HUES64 (cell line): Measurements from ENCODE around the gene PDE6C. TPM values are rescaled to one million over a fixed set of nuclear protein-coding genes. Genes with fewer than 3 reads are reported as not detected.

Source experiments
- H3K27ac ChIP-seq: 2 replicates; pipeline ENCODE4 v1.7.0; 2013; ENCODE audit warnings: low read depth, low read length, inconsistent platforms
- H3K27me3 ChIP-seq: 2 replicates; pipeline ENCODE4 v1.6.1; 2013; ENCODE audit warnings: mild to moderate bottlenecking, low read length; ENCODE audit not compliant: insufficient read depth
- H3K36me3 ChIP-seq: 2 replicates; pipeline ENCODE4 v1.6.1; 2013; ENCODE audit warnings: mild to moderate bottlenecking, low read length; ENCODE audit not compliant: insufficient read depth
- H3K4me1 ChIP-seq: 2 replicates; pipeline ENCODE4 v1.6.1; 2013; ENCODE audit warnings: mild to moderate bottlenecking, low read length, moderate library complexity; ENCODE audit not compliant: insufficient read depth
- H3K4me3 ChIP-seq: 2 replicates; pipeline ENCODE4 v1.5.1; 2013; ENCODE audit warnings: mild to moderate bottlenecking, low read length, moderate library complexity
- H3K9ac ChIP-seq: 2 replicates; pipeline ENCODE4 v1.6.1; 2013; ENCODE audit warnings: mild to moderate bottlenecking, low read depth, low read length
- H3K9me3 ChIP-seq: 2 replicates; pipeline ENCODE4 v1.6.1; 2013; ENCODE audit warnings: low read depth, low read length; ENCODE audit not compliant: insufficient read depth
- WGBS: fragments of 150-250, 120-280 bp; methylation state at CpG from one replicate; pipeline ENCODE4 v1.1.7; 2013; ENCODE audit warnings: missing lambda C conversion rate; 5-methylcytosine and 5-hydroxymethylcytosine counted together
- polyA plus RNA-seq, 2 experiments: library from polyadenylated mRNA; stranded (reverse); fragments of 50-300 nt; gene quantifications; one replicate each; pipeline ENCODE4 v1.2.3, GENCODE V29; 2013

Gene PDE6C
- not detected for polyA plus RNA-seq (2013, experiment 1 of 2)
- polyA plus RNA-seq (2013, experiment 2 of 2): not detected

DNA sequence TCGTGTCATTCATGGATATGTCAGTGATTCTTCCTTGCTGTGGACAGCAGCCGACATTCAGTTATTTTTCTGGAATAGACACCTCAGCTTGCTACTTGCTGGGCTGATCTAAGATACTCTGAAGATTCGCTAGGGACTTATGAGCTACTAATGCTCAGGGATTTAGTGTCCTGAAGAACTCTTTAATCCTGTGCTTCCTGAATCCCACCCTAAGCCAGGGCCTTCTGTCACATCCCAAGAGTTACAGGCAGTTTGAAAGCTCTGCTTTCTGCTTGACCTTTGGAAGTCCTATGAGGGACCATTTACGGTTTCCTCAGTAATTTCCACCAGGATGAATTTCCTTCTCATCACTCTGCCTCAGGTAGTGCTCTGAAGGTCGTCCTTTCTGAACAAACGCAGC, at the start of gene PDE6C:
TSS of gene PDE6C (plus strand) at position 227 of the 400 bp plus-strand sequence. CDS start 189 bp downstream, outside the sequence.
- WGBS: 94% methylated on average over 6 of the region's 6 CpGs
- Histone ChIP-seq H3K9me3 (no peaks in the 10 kb centered on the region), H3K36me3 (no peaks in the 10 kb centered on the region), H3K27ac (no peak within 1 kb of the TSS), H3K27me3 (no peaks in the 10 kb centered on the region), H3K4me3 (no peak within 1 kb of the TSS), H3K9ac (no peak within 1 kb of the TSS), H3K4me1 (no peaks in the 10 kb centered on the region)

DNA sequence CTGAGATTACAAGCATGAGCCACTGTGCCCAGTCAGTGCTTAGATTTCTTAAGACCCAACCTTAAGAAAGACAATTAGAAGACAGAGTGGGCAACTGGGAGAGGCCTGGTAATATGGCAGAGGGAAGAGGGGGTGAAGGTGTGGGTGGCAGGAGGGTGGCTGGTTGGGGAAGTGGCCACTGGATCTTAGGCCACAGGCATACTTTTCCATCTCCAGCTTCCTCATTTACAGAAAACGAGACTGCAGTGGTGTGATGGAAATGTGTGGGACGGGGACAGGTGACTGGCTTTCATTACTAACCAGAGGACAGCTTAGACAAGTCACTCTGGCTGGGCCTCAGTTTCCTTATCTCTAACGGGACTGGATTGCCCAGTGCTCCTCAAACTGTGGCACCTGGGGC, 46.9 kb upstream of the PDE6C start:
- H3K27ac ChIP-seq: no peak overlapping the region
- no peaks in the 10 kb centered on the region; the same call in 1 of the 2 replicates for H3K4me1 ChIP-seq
- no peaks in the 10 kb centered on the region for H3K9me3 ChIP-seq
- no peak overlapping the region for H3K9ac ChIP-seq
- H3K36me3 ChIP-seq: no peaks in the 10 kb centered on the region
- H3K4me3 ChIP-seq: no peak overlapping the region
- H3K27me3 ChIP-seq: peaks cover 82% of the 10 kb centered on the region
- WGBS: 87% methylated on average over 3 of the region's 3 CpGs

DNA sequence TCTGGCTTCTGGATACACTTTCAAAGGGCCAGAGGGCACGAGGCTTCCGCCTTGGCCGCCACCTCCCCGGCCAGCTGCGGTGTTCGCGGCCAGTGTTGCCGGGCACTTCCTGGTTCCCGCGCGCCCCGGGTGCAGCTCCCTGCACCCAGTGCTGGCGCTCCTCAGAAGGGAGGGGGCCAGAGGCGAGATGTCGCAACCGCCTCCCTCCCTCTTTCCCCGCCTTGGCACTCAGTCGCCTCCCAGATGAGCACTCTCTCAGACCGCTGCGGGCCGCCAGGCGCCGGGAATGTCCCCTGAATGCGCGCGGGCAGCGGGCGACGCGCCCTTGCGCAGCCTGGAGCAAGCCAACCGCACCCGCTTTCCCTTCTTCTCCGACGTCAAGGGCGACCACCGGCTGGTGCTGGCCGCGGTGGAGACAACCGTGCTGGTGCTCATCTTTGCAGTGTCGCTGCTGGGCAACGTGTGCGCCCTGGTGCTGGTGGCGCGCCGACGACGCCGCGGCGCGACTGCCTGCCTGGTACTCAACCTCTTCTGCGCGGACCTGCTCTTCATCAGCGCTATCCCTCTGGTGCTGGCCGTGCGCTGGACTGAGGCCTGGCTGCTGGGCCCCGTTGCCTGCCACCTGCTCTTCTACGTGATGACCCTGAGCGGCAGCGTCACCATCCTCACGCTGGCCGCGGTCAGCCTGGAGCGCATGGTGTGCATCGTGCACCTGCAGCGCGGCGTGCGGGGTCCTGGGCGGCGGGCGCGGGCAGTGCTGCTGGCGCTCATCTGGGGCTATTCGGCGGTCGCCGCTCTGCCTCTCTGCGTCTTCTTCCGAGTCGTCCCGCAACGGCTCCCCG, 45.7 kb upstream of the PDE6C start, which contains the start of gene FFAR4:
TSS of gene FFAR4 (plus strand) at position 231 of the 842 bp plus-strand sequence. CDS start at position 287, 56 bp downstream.
- no peaks in the 10 kb centered on the region for H3K36me3 ChIP-seq
- H3K4me1 ChIP-seq: no peaks in the 10 kb centered on the region; the same call in 1 of the 2 replicates
- WGBS: under 1% methylated on average over 85 of the region's 85 CpGs
- no peak within 1 kb of the TSS for H3K27ac ChIP-seq
- H3K4me3 ChIP-seq: peak within 1 kb of the TSS; percentile 53
- peaks cover 90% of the 10 kb centered on the region for H3K27me3 ChIP-seq
- H3K9ac ChIP-seq: 0 out of 2 replicates have a peak within 1 kb of the TSS, but pooled peaks have one; percentile 18
- no peaks in the 10 kb centered on the region for H3K9me3 ChIP-seq

DNA sequence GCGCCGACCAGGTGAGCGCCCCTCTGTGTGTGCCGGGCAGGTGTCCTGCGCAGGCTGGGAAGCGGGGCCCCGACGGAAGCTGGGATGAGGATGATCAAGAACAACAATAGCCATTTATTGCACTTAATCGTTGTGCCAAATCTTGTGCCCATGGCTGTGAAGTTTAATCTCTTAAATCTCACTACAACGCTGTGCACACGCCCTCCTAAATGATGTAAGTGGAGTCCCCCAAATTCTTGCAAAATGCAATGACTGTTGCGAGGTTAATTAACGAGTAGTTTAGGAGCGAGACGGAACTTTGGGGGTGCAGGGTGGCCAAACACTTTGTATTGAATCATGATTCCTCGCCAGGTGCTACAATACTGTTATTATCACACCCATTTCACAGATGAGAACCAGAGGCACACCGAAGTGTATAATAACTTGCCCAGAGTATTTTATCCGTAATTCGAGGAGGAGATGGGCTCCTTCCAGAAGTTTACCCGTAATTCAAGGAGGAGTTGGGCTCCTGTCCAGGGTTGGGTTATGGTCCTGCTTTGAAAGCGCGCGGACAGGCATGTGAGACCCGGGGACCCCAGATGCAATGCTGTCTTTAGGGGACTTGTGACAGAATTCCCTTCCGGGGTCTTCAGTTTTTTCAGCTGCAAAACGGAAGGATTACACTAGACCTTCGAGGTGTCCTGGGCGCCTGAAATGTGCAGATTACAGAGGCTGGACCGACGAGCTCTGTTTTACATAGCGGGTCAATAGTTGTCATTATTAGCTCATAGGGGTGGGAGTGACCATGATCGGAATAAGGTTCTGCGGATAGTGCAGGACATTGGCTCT, 44.8 kb upstream of the PDE6C start:
- Histone ChIP-seq H3K9me3 (no peaks in the 10 kb centered on the region), H3K9ac (no peak overlapping the region), H3K27me3 (peaks cover 92% of the 10 kb centered on the region), H3K27ac (no peak overlapping the region), H3K4me1 (no peaks in the 10 kb centered on the region; the same call in 1 of the 2 replicates), H3K36me3 (no peaks in the 10 kb centered on the region), H3K4me3 (peak overlapping the region; percentile 53)
- 23% methylated on average over 33 of the region's 33 CpGs for WGBS

DNA sequence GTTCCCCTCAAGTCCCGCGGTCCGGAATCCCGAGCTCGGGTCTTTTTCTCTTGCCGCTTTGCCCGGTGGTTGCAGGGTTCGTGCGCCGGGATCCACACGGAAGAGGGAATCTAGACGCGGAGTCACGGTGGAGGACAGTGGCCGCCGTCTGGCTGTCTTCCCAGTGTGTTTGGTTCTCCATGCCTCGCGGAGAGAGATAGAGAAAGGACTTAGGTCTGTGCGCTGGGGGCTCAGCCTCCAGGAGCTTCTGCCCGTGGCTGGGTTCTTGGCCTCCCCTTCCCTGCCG, 44.3 kb upstream of the PDE6C start:
- 17% methylated on average over 21 of the region's 21 CpGs for WGBS
- Histone ChIP-seq H3K27me3 (peaks cover 93% of the 10 kb centered on the region), H3K36me3 (no peaks in the 10 kb centered on the region), H3K4me1 (no peaks in the 10 kb centered on the region; the same call in 1 of the 2 replicates), H3K9ac (no peak overlapping the region), H3K27ac (no peak overlapping the region), H3K9me3 (no peaks in the 10 kb centered on the region), H3K4me3 (peak overlapping the region; percentile 20)

DNA sequence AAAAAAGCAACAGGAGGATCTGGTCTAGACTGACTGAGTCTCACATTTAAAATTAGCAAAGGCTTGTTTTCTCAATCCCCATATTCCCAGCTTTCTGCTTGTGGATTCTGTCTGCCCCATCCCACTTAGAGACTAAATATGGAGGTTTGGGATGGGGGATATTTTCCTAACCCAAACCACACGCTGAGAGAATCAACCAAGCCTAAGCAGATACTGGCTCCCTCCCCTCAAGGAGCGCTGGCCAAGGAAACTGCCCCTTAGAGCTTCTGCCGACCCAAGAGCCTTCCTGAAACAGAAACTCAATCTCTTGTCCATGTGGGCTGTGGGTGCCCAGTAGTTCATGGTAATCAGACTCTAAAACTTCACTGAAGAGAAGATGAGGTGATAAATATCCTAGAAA, 42.0 kb upstream of the PDE6C start:
- no peak overlapping the region for H3K9ac ChIP-seq
- 30% methylated on average over 2 of the region's 3 CpGs for WGBS
- H3K4me3 ChIP-seq: no peak overlapping the region
- no peaks in the 10 kb centered on the region for H3K9me3 ChIP-seq
- H3K4me1 ChIP-seq: no peaks in the 10 kb centered on the region; the same call in 1 of the 2 replicates
- peaks cover 92% of the 10 kb centered on the region for H3K27me3 ChIP-seq
- no peak overlapping the region for H3K27ac ChIP-seq
- H3K36me3 ChIP-seq: no peaks in the 10 kb centered on the region

DNA sequence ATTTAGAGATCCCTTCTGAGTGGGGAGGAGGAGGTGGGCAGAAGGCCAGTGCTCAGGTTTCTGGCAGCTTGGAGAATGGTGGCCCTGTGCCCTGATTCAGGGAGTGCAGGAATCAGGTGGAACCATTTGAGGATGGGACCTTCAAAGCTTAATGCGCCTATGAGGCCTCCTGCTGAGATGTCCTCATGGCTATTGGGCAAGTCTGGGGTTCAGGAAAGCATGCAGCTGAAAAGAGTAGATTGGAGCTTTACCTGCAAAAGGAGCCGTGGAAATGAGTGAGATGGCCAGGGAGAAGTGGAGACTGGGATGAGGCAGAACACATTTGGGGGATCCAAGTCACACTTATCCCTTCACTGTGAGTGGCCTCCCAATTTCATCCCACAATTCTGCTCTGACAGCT, 39.7 kb upstream of the PDE6C start:
- H3K27me3 ChIP-seq: peaks cover 71% of the 10 kb centered on the region
- no peak overlapping the region for H3K9ac ChIP-seq
- H3K36me3 ChIP-seq: no peaks in the 10 kb centered on the region
- H3K4me1 ChIP-seq: no peaks in the 10 kb centered on the region; the same call in 1 of the 2 replicates
- WGBS: 93% methylated on average over 2 of the region's 2 CpGs
- H3K27ac ChIP-seq: no peak overlapping the region
- H3K9me3 ChIP-seq: no peaks in the 10 kb centered on the region
- no peak overlapping the region for H3K4me3 ChIP-seq

DNA sequence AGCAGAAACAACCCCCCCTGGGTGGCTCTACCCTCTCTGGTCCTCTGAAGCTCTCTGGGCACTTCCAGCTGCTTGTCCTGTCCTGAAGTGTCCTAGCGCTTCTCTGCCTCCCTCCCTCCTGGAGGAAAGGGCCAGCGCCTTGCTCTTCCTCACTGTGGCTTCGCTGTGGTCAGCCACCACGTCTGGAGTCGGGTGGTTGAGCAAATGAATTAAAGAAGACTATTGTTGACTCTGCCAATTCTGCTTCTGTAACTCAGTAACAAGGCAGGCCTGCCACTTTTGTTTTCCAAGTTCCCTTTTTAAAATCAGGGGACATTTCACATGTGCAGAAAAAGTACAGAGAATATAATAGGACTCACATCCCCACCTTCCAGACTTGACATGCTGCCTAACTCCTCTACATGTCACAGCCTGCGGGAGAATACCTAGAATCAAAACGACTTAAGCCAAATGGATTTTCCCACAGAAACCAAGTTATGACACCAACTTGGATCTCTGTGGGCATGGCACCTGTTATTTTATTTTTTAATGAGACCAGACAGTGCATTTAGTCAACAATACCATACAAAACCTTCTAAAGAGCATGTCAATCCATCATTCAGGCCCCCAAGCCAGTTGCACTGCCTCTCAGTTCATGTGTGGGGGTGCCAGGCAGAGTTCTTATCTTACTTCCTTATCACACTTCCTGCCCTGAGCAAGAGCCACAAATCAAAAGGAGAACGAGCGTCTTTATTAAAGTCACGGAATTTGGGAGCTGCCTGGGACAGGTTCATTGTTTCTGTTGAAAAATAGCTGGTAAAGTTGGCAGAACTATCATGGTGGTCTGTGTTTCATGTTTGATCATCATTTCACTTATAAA, 39.1 kb upstream of the PDE6C start:
- WGBS: 81% methylated on average over 10 of the region's 10 CpGs
- Histone ChIP-seq H3K9me3 (no peaks in the 10 kb centered on the region), H3K27me3 (peaks cover 64% of the 10 kb centered on the region)

DNA sequence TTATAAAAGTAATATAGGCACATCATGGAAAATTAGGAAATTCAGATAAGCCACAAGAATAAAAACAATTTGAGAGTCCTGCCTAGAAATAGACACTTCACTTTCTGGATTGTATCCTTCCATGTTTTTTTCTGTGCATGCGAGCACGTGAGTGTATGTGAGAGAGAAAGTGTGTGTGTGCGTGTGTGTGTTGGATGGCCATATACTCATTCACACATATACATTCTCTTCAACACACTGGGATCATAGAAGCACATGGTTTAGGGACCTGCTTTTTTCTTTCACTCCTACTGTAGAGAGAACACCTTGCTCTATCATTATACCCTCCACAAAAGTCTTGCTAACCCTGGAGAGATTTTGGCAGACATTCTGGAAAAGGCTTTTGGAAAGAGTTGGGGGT, 38.4 kb upstream of the PDE6C start:
- Histone ChIP-seq H3K27ac (no peak overlapping the region), H3K4me1 (no peaks in the 10 kb centered on the region; the same call in 1 of the 2 replicates), H3K9me3 (no peaks in the 10 kb centered on the region), H3K4me3 (no peak overlapping the region), H3K9ac (no peak overlapping the region), H3K36me3 (no peaks in the 10 kb centered on the region), H3K27me3 (peaks cover 58% of the 10 kb centered on the region)
- WGBS: no CpG with 5 or more reads among the region's 3 CpGs

More for the DNA sequence above, 39.1 kb upstream of the PDE6C start:
- no peaks in the 10 kb centered on the region; the same call in 1 of the 2 replicates for H3K4me1 ChIP-seq
- H3K9ac ChIP-seq: no peak overlapping the region
- no peak overlapping the region for H3K27ac ChIP-seq
- no peaks in the 10 kb centered on the region for H3K36me3 ChIP-seq
- no peak overlapping the region for H3K4me3 ChIP-seq

DNA sequence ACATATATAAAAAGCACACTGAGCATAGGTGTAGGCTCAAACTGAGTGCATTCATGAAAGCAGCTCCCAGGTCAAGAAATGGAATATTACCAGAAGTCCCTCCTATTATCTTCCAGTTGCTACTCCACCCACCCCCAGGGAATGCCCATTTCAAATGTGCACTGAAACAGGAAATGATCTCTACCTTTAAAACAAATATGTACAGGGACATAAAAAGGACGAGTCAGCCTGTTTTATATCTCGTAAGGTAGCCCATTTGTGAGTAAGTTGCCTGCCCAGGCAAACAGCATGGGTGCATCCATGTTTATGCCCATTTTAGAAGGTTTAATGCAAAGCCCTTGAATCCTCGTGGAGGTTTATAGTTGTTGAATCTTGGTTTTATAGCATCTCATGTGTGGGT, 35.4 kb upstream of the PDE6C start:
- Histone ChIP-seq H3K36me3 (no peaks in the 10 kb centered on the region), H3K4me1 (no peaks in the 10 kb centered on the region), H3K27ac (no peak overlapping the region), H3K27me3 (peaks cover 28% of the 10 kb centered on the region), H3K9me3 (no peaks in the 10 kb centered on the region), H3K9ac (no peak overlapping the region), H3K4me3 (no peak overlapping the region)
- WGBS: 86% methylated on average over 3 of the region's 3 CpGs
